Bronchial smooth muscle cell (primary cell): Measurements from ENCODE around the gene KIAA1614. TPM values are rescaled to one million over a fixed set of nuclear protein-coding genes. Genes with fewer than 3 reads are reported as not detected.

Experiments used
- total RNA-seq: library from RNA; depleted of rRNA; stranded (reverse); fragments of >200 nt; gene quantifications from 2 replicates; pipeline ENCODE4 v1.2.1, GENCODE V29; 2014

Gene KIAA1614, protein sequence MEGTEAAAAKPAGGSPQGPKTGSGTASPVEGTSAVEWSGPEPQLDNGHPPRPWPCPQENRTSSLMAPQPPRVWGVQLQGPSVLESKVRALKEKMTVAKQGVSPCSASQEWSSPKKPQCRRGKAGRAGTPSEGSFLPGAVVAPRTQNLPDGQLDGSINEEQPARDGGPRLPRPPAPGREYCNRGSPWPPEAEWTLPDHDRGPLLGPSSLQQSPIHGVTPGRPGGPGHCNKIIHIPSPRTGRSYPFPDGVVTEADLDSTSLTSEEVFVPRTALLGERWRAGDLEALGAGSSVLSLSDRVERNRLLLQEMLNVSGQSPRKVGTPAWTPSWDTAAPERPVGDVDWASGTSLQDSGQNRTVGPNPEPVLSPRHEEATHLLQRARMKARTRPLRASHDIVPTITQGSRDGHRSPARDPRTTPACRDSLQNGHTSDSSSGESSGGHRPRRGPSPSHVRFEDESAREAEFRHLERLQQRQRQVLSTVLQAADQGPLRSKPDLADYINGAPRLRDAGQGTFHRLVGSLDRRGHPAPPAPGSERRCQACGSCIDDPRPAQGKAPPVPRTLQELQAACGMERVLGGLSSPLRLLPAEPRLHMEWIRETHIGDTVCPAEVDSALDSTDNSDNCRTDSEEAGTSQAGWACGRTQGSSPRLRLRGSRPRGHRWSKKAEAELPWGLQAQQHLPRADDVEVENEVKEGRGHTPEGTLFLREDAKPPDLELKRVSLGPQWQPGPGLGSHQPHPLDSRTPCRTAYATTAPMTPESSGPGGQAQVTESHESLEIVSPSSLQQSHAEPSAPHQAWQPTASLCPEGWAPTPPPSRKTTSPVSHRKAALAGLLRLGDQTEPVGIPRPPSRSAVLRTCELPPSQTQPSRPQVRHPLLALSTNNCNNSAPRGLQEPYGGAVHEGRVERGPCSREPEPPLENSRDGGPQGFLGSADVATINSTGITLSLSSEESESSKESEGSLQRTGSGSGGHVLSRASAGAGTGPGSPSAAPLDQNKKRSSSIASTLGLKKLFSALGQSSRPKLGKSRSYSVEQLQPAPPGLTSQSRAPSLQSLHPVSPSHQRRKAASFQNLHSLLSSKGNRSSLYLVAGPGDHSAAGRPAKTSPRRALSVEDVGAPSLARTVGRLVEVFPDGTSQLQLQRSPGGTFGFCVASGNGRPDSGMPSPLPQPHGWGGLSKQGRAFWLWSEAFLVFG
- total RNA-seq, result 7.9 and 12.0 TPM in 2 replicates

DNA sequence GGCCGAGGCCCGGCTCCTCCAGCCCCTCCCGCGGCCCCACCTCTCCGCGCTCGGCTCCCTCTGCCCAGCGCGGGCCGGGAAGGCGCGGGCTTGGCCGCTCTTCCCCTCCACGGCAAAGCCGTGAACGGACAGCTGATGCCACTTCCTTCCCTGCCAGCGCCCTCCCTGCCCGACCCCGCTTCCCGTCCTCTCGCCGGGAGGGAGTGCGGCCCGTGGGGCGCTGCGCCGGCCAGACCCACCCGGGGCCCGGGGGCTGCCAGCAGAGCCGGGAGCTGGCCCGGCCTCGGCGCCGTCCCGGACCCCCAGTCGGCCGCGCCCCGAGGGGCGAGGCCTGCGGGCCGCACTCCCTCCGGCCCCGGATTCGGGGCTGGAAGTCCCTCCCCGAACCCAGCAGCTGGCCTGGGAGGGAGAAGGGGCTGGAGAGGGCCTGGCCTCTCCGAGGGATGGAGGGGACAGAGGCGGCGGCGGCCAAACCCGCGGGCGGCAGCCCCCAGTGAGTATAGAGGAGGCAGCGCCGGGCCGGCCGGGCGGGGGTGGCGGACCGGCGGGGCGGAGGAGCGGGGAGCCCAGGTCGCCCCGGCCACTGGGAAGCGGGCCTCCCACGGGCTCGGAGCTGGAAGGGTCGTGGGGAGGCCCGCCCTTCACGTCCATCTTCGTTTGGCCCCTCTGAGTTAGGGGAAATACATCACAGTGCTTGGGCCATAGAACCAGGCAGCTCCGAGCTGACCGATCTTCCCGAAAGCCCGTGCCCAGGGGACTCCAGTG, at the start of gene KIAA1614:
Gene KIAA1614, plus strand, starts transcription at position 97 of the 765 bp plus-strand sequence. Its CDS starts 347 bp downstream, at position 444.

Other genes starting within 250 kb of the KIAA1614 start
- 21.8 and 22.8 TPM in 2 replicates for gene STX6, start 110.0 kb downstream of the KIAA1614 start, total RNA-seq
- gene MR1, start 121.1 kb downstream of the KIAA1614 start, total RNA-seq, result 21.4 and 23.2 TPM in 2 replicates
- gene IER5, start 175.8 kb downstream of the KIAA1614 start, total RNA-seq, result 12.9 and 18.4 TPM in 2 replicates